C4-2B (cell line): Measurements from ENCODE around the gene MAPK1IP1L.

Experiments
- ZFX ChIP-seq: fragments of 450-650 bp; IDR thresholded peaks from 2 replicates; pipeline ENCODE4 v1.6.1; 2017
- TF ChIP-seq, protein P1 (sequence below): fragments of 450-650 bp; conservative IDR thresholded peaks from 2 replicates; pipeline ENCODE4 v1.5.1; 2017; ENCODE audit warnings: mild to moderate bottlenecking

- TF ChIP-seq, protein P1, sequence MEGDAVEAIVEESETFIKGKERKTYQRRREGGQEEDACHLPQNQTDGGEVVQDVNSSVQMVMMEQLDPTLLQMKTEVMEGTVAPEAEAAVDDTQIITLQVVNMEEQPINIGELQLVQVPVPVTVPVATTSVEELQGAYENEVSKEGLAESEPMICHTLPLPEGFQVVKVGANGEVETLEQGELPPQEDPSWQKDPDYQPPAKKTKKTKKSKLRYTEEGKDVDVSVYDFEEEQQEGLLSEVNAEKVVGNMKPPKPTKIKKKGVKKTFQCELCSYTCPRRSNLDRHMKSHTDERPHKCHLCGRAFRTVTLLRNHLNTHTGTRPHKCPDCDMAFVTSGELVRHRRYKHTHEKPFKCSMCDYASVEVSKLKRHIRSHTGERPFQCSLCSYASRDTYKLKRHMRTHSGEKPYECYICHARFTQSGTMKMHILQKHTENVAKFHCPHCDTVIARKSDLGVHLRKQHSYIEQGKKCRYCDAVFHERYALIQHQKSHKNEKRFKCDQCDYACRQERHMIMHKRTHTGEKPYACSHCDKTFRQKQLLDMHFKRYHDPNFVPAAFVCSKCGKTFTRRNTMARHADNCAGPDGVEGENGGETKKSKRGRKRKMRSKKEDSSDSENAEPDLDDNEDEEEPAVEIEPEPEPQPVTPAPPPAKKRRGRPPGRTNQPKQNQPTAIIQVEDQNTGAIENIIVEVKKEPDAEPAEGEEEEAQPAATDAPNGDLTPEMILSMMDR = no peak
- no peak for TF ChIP-seq ZFX
These were observed 6.5 kb downstream of the MAPK1IP1L start for GRCh38 chr14:55057919-55058318.
